Subcutaneous abdominal adipose tissue (tissue), 5 donors: ENCODE measurements around the gene DBN1.

Experiments
- H3K27ac ChIP-seq: one replicate; pipeline ENCODE4 v1.7.0; 2013; ENCODE audit warnings: low read depth, mild to moderate bottlenecking, inconsistent platforms, low read length, moderate library complexity
- H3K27me3 ChIP-seq, 5 donors: one replicate each; pipeline ENCODE4 v1.7.0; 2013; ENCODE audit warnings: low read length in 5 of 5, inconsistent platforms in 1 of 5; ENCODE audit not compliant: control insufficient read depth in 5 of 5, insufficient read depth in 4 of 5
- H3K36me3 ChIP-seq, 5 donors: one replicate each; pipeline ENCODE4 v1.7.0; 2013; ENCODE audit warnings: low read length in 5 of 5; ENCODE audit not compliant: control insufficient read depth in 5 of 5, insufficient read depth in 5 of 5
- H3K4me1 ChIP-seq, 5 donors: one replicate each; pipeline ENCODE4 v1.7.0; 2013; ENCODE audit warnings: low read length in 5 of 5, mild to moderate bottlenecking in 3 of 5, moderate library complexity in 1 of 5; ENCODE audit not compliant: control insufficient read depth in 5 of 5, insufficient read depth in 5 of 5
- H3K4me3 ChIP-seq, 5 donors: one replicate each; pipeline ENCODE4 v1.7.0; 2013; ENCODE audit warnings: low read length in 5 of 5, low read depth in 1 of 5
- H3K9ac ChIP-seq, 5 donors: one replicate each; pipeline ENCODE4 v1.7.0; 2013; ENCODE audit warnings: low read length in 5 of 5, mild to moderate bottlenecking in 4 of 5, moderate library complexity in 3 of 5
- H3K9me3 ChIP-seq, 5 donors: one replicate each; pipeline ENCODE4 v1.7.0; 2013; ENCODE audit warnings: low read length in 5 of 5; ENCODE audit not compliant: control insufficient read depth in 5 of 5
- donor health status: healthy.
- donor health status: healthy.
- donor health status: healthy.
- donor health status: healthy.
- donor health status: healthy.

DBN1 gene

DNA sequence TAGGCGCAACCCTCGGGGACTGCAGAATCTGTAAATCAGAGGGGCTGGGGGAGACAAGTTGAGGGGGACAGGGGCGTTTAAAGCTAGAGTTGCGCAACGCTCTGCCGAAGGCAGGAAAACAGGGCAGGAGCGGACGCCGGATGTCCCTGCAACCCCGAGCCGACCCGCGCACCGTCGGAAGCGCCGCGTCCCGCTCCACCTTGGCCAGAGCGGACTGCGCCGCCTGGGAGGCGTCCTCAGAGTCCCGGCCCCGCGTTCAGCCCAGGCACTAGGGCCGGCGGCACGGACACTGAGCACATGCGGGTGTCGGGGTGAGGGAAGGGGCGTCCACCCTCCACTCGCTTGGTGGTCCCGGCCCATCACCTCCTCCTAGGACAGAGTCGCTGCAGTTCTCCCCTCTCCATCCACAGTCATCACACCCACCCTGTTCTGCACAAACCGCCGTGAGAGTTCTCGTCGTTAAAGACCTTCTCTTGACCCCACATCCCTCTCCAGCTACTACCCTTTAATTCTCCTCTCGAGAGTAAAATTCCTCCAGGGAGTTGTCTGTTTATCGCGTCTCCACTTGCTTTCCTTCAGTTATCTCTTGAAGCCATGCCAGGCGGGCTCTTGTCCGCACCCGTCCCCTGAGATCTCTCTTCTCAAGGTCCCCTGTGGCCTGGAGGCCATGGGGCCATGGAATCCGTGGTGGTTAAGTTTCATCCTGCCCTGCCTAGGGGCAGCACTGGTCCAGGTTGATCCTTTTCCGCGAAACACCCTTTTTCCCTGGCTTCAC is 24.8 kb upstream of the DBN1 start:
- Histone ChIP-seq H3K36me3 (peaks cover 0 to 8% (median 2%) of the 10 kb centered on the region in 5 donors), H3K27me3 (no peaks in the 10 kb centered on the region), H3K4me3 (peak overlapping the region; percentile 69 to 79 (median 72)), H3K27ac (peak overlapping the region; percentile 54), H3K9ac (peak overlapping the region in 3 of 5 donors; percentile 37 to 66 (median 58)), H3K4me1 (peaks cover 2 to 61% (median 49%) of the 10 kb centered on the region in 5 donors), H3K9me3 (no peaks in the 10 kb centered on the region)

DNA sequence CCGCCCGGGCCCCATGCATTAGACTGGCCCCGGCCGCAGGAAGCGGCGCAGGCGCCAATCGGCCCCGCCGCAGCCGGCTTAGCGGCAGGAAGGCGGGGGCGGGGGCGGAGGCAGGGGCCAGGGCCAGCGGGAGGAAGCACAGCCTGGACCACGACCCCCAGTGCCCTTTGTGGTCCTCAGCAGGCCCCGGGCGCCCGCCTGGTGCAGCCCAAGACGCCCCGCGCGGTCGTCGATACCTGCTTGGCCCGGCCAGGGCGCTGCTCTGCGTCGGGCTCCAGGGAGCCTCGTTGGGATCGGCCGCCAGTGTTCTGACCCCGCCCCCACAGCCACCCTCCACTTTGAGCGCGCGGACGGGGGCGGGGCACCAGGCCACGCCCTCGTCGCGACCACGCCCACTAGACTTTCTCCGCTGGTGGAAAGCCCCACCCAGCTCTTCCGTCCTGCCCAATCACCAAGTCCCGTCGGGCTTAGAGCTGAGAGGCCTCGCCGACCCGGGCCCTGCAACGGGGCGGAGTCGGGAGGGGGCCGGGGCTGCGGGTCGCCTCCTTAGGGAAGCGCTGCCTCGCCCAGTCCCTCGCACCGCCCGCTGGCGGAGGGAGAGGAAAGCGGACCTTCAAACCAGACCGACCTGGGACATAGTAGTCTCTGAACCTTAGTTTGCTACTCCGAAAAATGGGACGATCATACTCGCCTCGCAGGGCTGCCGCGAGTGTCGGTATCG is 24.0 kb upstream of the DBN1 start, which contains the start of gene PDLIM7:
Gene PDLIM7, minus strand, starts transcription at position 313 of the 721 bp plus-strand sequence. CDS start 1,092 bp downstream, outside the sequence.
- Histone ChIP-seq H3K9ac (peak within 1 kb of the TSS in 4 of 5 donors; percentile 61 to 72 (median 64)), H3K9me3 (no peaks in the 10 kb centered on the region), H3K27me3 (no peaks in the 10 kb centered on the region), H3K4me3 (peak within 1 kb of the TSS; percentile 69 to 79 (median 72)), H3K27ac (peak within 1 kb of the TSS; percentile 74), H3K36me3 (peaks cover 0 to 6% (median 3%) of the 10 kb centered on the region in 5 donors), H3K4me1 (peaks cover 2 to 59% (median 49%) of the 10 kb centered on the region in 5 donors)

DNA sequence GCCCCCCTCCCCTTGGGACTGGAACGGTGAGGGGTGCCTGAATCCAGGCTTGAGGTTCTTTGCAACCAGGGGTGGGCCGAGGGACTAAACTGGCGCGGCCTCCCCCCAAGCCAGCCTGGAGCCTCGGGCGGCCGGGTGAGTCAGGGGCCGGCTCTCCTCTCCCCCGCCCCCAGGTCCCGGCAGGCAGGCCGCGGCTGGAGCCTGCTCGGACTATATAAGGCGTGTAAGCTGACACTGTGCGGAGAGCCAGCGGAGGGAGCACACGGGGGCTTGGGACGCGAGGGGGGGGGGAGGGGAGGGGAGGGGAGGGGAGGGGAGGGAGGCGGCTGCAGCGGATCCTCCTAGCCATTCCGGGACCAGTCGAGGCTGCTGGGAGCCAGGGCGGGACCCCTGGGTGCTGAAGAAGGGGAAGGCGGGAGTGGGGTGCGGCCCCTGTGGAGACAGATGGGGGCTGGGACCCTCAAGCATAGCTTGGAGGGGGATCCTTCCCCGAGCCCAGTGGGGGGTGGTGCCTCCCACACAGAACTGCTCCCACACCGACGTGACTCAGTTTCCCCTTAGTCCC is 23.4 kb upstream of the DBN1 start:
- Histone ChIP-seq H3K4me3 (peak overlapping the region in 4 of 5 donors; percentile 69 to 79 (median 72)), H3K4me1 (peaks cover 2 to 56% (median 49%) of the 10 kb centered on the region in 5 donors), H3K27me3 (no peaks in the 10 kb centered on the region), H3K9me3 (no peaks in the 10 kb centered on the region), H3K27ac (peak overlapping the region; percentile 74), H3K9ac (peak overlapping the region in 4 of 5 donors; percentile 34 to 72 (median 61)), H3K36me3 (peaks cover 0 to 12% (median 4%) of the 10 kb centered on the region in 5 donors)

DNA sequence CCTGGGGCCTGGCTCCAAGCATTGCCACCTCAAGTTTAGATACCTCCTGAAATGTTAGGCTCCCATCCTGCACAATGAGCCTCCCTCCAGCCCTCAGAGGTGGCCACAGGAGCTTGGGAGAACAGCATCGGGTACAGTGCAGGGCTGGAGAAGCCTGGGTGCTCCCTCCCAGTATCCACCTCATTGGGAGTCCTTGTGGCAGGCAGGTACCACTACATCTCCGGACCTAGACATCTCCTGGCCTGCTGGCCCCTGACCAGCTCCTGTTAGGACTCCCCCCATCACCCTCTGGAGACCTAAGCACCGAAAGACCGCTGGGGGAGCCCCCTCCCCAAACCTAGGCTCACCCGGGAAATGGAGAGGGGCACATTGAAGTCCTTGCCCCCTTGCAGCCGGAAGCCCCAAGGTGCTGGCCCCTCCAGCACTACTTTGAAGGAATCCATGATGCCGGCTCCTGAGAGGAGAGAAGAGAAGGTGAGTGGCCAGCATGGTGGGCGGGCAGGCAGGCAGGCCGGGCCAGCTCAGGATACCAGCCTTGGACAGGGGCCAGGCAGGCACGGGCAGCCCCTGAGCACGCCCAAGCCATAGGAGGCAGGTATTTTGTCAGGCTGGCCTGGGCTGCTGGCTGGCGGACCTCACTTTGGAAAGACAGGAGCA is 22.8 kb upstream of the DBN1 start:
- H3K4me3 ChIP-seq, result peak overlapping the region; percentile 29 to 79 (median 55)
- H3K4me1 ChIP-seq, result peaks cover 2 to 51% (median 48%) of the 10 kb centered on the region in 5 donors
- H3K9ac ChIP-seq, result peak overlapping the region in 3 of 5 donors; percentile 34 to 61 (median 59)
- H3K9me3 ChIP-seq, result no peaks in the 10 kb centered on the region
- H3K27me3 ChIP-seq, result no peaks in the 10 kb centered on the region
- H3K27ac ChIP-seq, result peak overlapping the region; percentile 74
- peaks cover 0 to 16% (median 7%) of the 10 kb centered on the region in 5 donors for H3K36me3 ChIP-seq

DNA sequence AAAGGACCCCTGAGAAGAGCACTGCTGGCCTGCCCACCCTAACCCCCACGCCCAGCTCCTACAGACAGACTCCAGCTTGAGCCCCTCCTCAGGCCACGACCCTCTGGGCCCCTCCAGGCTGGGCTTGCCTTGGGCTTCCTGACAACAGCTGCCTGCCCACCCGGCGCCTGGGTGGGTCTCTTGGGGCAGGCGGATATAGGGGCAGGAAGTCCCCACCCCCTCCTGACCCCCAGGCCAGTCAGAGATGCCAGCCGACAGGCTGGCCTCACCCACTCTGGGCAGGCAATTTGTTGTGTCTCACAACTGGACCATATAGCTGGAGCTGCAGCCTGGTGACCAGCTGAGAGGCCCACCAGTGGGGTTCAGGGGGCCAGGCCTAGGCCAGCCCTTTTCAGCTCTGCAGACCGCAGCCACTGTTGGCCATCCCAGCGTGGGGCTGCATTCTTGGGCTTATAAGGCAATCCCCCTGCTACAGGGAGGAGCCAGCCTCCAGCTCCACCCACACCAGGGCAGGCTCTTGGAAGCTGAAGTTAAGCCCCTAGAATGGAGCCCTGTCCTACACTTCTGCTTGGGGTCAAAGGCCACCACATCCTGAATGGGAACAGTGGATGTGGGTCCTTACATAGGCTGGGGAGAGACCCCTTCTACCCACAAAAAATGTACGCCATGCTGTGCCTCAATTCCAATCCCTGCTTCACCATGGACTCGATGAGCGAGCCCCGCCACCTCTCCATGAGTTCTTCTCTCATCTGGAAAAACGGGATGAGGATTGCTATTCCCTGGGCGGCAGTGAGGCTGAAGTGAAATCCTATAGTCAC is 22.0 kb upstream of the DBN1 start:
- H3K36me3 ChIP-seq, result peaks cover 0 to 23% (median 13%) of the 10 kb centered on the region in 5 donors
- peak overlapping the region in 4 of 5 donors; percentile 29 to 79 (median 64) for H3K4me3 ChIP-seq
- H3K9ac ChIP-seq, result peak overlapping the region in 2 of 5 donors; percentile 34 to 59
- H3K27me3 ChIP-seq, result no peaks in the 10 kb centered on the region
- H3K4me1 ChIP-seq, result peaks cover 0 to 50% (median 44%) of the 10 kb centered on the region in 5 donors
- no peaks in the 10 kb centered on the region for H3K9me3 ChIP-seq
- peak overlapping the region; percentile 74 for H3K27ac ChIP-seq

DNA sequence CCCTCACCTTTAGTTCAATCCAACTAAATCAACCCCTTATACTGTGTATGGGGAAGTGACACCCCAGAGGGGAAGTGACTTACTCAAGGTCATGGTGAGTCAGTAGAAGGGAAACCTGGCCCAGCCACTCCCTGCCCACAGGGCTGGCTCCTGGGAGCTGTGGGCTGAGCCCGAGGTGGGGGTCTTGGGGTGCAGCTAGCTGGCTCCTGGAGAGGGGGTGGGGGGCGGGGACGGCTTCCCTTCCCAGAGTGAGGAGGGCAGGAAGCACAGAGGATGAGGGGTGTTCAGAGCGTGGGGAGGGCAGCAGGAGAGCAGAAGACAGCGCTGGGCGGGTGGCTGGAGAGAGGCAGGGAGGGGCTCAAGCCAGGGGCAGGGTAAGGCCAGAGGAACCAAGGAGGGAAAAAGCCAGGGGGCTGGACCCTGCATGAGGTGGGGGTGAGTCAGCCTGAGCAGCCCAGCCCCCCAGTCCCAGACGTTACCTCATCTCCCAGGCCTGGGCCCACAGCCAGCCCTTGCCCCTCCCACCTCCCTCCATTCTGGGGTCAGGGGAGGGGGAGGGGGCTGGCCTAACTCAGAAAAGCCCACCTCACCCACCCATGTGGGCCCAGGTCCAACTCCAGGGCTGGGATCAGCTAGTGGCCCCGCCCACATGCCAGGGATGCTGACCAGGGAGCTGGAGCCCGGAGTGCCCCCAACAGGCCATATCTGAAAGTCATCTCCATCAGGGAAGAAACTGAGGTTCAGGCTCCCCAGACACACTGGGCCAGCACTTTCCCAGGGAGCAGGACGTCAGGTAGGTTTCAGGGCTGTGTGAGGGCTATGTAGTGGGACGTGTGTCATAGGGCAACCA is 21.1 kb upstream of the DBN1 start:
- Histone ChIP-seq H3K4me3 (peak overlapping the region in 2 of 5 donors; percentile 11 to 79), H3K27me3 (no peaks in the 10 kb centered on the region), H3K36me3 (peaks cover 0 to 32% (median 21%) of the 10 kb centered on the region in 5 donors), H3K4me1 (peaks cover 0 to 50% (median 44%) of the 10 kb centered on the region in 5 donors), H3K27ac (peak overlapping the region; percentile 74), H3K9ac (no peak overlapping the region), H3K9me3 (no peaks in the 10 kb centered on the region)

DNA sequence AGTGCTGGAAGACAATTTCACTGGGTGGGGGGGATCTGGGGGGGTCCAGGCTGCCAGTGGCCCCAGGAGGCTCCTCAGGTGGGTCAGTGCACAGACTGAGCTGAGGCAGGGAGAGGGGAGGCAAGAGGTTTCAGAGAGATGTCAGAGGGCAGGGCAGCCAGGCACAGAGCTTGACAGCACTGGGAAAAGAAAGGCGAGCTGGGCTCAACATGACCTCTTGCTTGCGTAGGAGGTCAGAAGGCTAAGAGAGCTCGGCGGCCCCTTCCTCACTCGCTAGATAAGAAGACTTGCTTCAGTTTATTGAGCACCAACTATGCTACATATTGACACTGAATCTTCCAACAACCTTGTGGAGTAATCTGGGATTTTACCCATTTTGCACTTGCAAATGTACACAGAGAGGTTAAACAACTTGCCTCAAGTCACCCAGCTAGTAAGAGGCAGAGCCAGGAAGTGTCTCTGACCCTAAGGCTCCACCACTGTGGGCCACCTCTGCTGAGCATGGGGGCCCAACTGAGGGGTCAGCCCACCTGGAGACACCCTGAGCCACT is 20.4 kb upstream of the DBN1 start:
- Histone ChIP-seq H3K4me3 (no peak overlapping the region), H3K36me3 (peaks cover 0 to 38% (median 26%) of the 10 kb centered on the region in 5 donors), H3K9ac (no peak overlapping the region), H3K4me1 (peaks cover 0 to 50% (median 44%) of the 10 kb centered on the region in 5 donors), H3K27ac (peak overlapping the region; percentile 74), H3K27me3 (no peaks in the 10 kb centered on the region), H3K9me3 (no peaks in the 10 kb centered on the region)

DNA sequence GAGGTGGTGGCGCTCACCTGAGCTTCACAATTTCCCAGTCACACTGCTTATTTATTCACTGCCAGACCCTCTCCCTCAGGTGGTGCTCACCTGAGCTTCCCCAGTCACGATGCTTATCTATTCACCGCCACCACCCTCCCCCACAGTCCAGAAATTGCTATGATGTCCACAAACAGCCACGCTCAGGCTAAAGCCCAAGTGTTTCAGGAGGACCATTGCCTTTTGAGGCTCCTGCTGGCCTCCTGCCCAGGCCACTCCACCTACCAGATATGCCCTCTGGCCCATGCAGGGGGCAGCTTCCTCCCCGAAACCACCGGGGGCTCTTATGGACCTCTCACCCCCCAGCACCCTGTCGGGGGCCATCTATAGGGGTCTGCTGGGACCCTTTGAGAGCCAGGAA is 19.4 kb upstream of the DBN1 start:
- Histone ChIP-seq H3K9ac (no peak overlapping the region), H3K4me1 (peaks cover 0 to 42% (median 37%) of the 10 kb centered on the region in 5 donors), H3K27me3 (no peaks in the 10 kb centered on the region), H3K4me3 (no peak overlapping the region), H3K9me3 (no peaks in the 10 kb centered on the region), H3K36me3 (peaks cover 0 to 48% (median 35%) of the 10 kb centered on the region in 5 donors), H3K27ac (no peak overlapping the region)
